B cell (primary cell): ENCODE results near the gene NXPH2. TPM values are rescaled to one million over a fixed set of nuclear protein-coding genes. Genes with fewer than 3 reads are reported as not detected.

Experiments
- ATAC-seq: fragments of 200-7000 bp; cut with Tn5 transposase; one replicate; pipeline ENCODE4 v1.10.0; 2021; ENCODE audit warnings: low read depth, mild to moderate bottlenecking, moderate number of reproducible peaks, moderate library complexity
- CTCF ChIA-PET: fragments of 350-600 bp; sonication (Branson Sonifier 250); formaldehyde crosslinking; loops from one replicate; lab custom pipeline; 2021; ENCODE audit warnings: antibody characterized with exemption, inconsistent platforms; lab: Charles Lee
- POLR2A ChIA-PET: fragments of 350-600 bp; sonication (Branson Sonifier 250); formaldehyde crosslinking; loops from one replicate; lab custom pipeline; 2021; ENCODE audit warnings: antibody characterized with exemption; lab: Charles Lee
- DNase-seq: peaks from one replicate; pipeline ENCODE4 v3.0.0; 2013
- H2AFZ ChIP-seq: 2 replicates; pipeline ENCODE4 v1.6.1; 2012; ENCODE audit warnings: mild to moderate bottlenecking, low read depth, low read length; ENCODE audit not compliant: insufficient read depth, poor library complexity, severe bottlenecking
- H3K27ac ChIP-seq, 2 donors: 1 replicate in 1 of 2; 2 replicates in 1 of 2; pipeline ENCODE4 v1.5.1; 2012 to 2013; ENCODE audit warnings: low read length in 2 of 2, mild to moderate bottlenecking in 2 of 2, moderate library complexity in 1 of 2
- H3K27me3 ChIP-seq, 4 experiments: fragments of 200-600 bp in 1 of 4; sonication (generic) in 1 of 4; replicated peaks in 1 of 4; 1 replicate in 2 of 4; 2 replicates in 2 of 4; pipeline versions ENCODE4 v1.6.1 to v1.7.0; 2013 to 2016; ENCODE audit warnings: low read length in 3 of 4, mild to moderate bottlenecking in 2 of 4, mixed read lengths in 1 of 4, moderate library complexity in 1 of 4; ENCODE audit not compliant: insufficient read depth in 4 of 4, control insufficient read depth in 3 of 4; ENCODE audit errors: control extremely low read depth in 1 of 4
- H3K36me3 ChIP-seq, 2 experiments: replicated peaks in 1 of 2; 1 replicate in 1 of 2; 2 replicates in 1 of 2; pipeline versions ENCODE4 v1.6.1 to v1.7.1; 2013; ENCODE audit warnings: low read length in 1 of 2; ENCODE audit not compliant: insufficient read depth in 2 of 2, control insufficient read depth in 1 of 2; ENCODE audit errors: control extremely low read depth in 1 of 2, extremely low read depth in 1 of 2
- H3K4me1 ChIP-seq, 2 donors: fragments of 200-600 bp in 1 of 2; sonication (generic) in 1 of 2; 1 replicate in 1 of 2; 2 replicates in 1 of 2; pipeline versions ENCODE4 v1.5.1 to v1.6.1; 2013 to 2017; ENCODE audit warnings: low read length in 2 of 2; ENCODE audit not compliant: control insufficient read depth in 2 of 2, insufficient read depth in 2 of 2
- H3K4me2 ChIP-seq: replicated peaks from 2 replicates; pipeline ENCODE3; 2012; ENCODE audit warnings: mild to moderate bottlenecking, low read depth, low read length; ENCODE audit not compliant: poor library complexity, severe bottlenecking
- H3K4me3 ChIP-seq, 5 experiments: fragments of 200-600 bp in 1 of 5; sonication (generic) in 1 of 5; 1 replicate in 3 of 5; 2 replicates in 2 of 5; pipeline versions ENCODE4 v1.5.1 to v1.7.0; 2011 to 2016; ENCODE audit warnings: low read length in 4 of 5, mild to moderate bottlenecking in 4 of 5, low read depth in 2 of 5, control low read depth in 1 of 5, moderate library complexity in 1 of 5; ENCODE audit not compliant: insufficient read depth in 1 of 5; ENCODE audit errors: control extremely low read depth in 1 of 5, extremely low read depth in 1 of 5
- H3K79me2 ChIP-seq: fragments of 200-600 bp; sonication (generic); one replicate; pipeline ENCODE4 v1.6.0; 2016; ENCODE audit warnings: low read length; ENCODE audit not compliant: control insufficient read depth, insufficient read depth
- H3K9ac ChIP-seq: fragments of 200-600 bp; sonication (generic); 2 replicates; pipeline ENCODE4 v1.6.1; 2017; ENCODE audit warnings: mild to moderate bottlenecking, low read length, moderate library complexity
- H3K9me3 ChIP-seq, 3 donors: one replicate each; pipeline versions ENCODE4 v1.6.1 to v1.7.1; 2013; ENCODE audit warnings: low read length in 2 of 3; ENCODE audit not compliant: control insufficient read depth in 2 of 3, insufficient read depth in 1 of 3; ENCODE audit errors: control extremely low read depth in 1 of 3
- H4K20me1 ChIP-seq: 2 replicates; pipeline ENCODE4 v1.6.0; 2012; ENCODE audit warnings: mild to moderate bottlenecking, low read length; ENCODE audit not compliant: insufficient read depth, control insufficient read depth, poor library complexity, severe bottlenecking
- H3K27ac Mint-ChIP-seq: one replicate; pipeline ENCODE4 v1.8.0; 2021; ENCODE audit warnings: mixed read lengths
- H3K27me3 Mint-ChIP-seq: one replicate; pipeline ENCODE4 v1.8.0; 2021; ENCODE audit warnings: mixed read lengths
- H3K4me1 Mint-ChIP-seq: one replicate; pipeline ENCODE4 v1.8.0; 2021; ENCODE audit warnings: mixed read lengths
- H3K4me3 Mint-ChIP-seq: one replicate; pipeline ENCODE4 v1.8.0; 2021; ENCODE audit warnings: mixed read lengths
- H3K9me3 Mint-ChIP-seq: one replicate; pipeline ENCODE4 v1.8.0; 2022; ENCODE audit warnings: mixed read lengths; ENCODE audit not compliant: insufficient read depth
- EZH2 ChIP-seq: IDR thresholded peaks from 2 replicates; pipeline ENCODE4 v1.6.1; 2012; ENCODE audit warnings: borderline replicate concordance, low read depth, mild to moderate bottlenecking, moderate library complexity, low read length; ENCODE audit not compliant: insufficient read depth, poor library complexity, severe bottlenecking
- WGBS: methylation state at CpG from one replicate; pipeline ENCODE4 v1.1.5; 2013; ENCODE audit warnings: missing lambda C conversion rate; ENCODE audit not compliant: insufficient coverage; 5-methylcytosine and 5-hydroxymethylcytosine counted together
- intact Hi-C: fragments of 100-400 bp; cut with micrococcal nuclease; formaldehyde crosslinking; loops from one replicate; pipeline ENCODE4 v1.10.0; 2022
- polyA plus RNA-seq: library from polyadenylated mRNA; depleted of rRNA; stranded (reverse); fragments of >200 nt; gene quantifications from 2 replicates; pipeline ENCODE4 v1.2.3, GENCODE V29; 2012
- total RNA-seq, 2 donors: library from RNA; stranded (reverse); fragments of 120-200 nt in 1 of 2; gene quantifications; 1 replicate in 1 of 2; 2 replicates in 1 of 2; pipeline versions ENCODE4 v1.2.3 to v1.2.4, GENCODE V29; 2013 to 2022
- TF ChIP-seq, protein P1 (sequence below): fragments of 200-600 bp; IDR thresholded peaks from one replicate; pipeline ENCODE4 v1.8.0; 2022; ENCODE audit warnings: antibody characterized with exemption, mild to moderate bottlenecking

Gene NXPH2
- total and polyA plus RNA-seq, 2 donors (not counting 1 experiment from before 2014, with no cell fraction given), result not detected

DNA sequence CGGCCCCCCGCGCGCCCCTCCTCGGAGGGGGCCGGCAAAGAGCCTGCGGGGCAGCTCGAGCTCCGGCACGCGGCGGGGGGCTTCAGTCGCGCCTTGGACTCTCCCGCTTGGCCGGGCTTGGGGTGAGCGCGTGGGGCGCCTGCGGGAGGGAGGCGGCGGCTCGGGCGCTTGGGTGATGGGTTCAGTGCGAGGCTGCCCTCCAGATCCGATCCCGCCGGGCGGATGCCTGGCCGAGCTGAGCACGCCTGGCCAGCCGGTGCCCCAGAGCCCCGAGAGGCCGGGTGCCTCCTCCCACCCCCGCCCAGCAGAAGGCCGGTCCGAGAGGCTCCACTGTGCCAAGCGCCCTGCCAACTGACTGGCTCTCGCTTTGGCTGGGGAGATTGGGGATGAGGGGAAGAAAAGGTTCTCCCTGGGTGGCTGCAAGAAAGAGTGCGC is 273 bp upstream of the NXPH2 start:
- H3K27me3 Mint-ChIP-seq, result peaks cover 49% of the 10 kb centered on the region
- Histone ChIP-seq H4K20me1 (no peaks in the 10 kb centered on the region), H3K9me3 (no peaks in the 10 kb centered on the region), H3K4me1 (no peaks in the 10 kb centered on the region), H3K79me2 (no peaks in the 10 kb centered on the region), H3K27me3 (peaks cover 0 to 23% (median 8%) of the 10 kb centered on the region in 4 experiments), H3K27ac (no peak overlapping the region), H3K4me3 (no peak overlapping the region), H3K4me2 (no peak overlapping the region), H3K36me3 (no peaks in the 10 kb centered on the region), H2AFZ (no peak overlapping the region), H3K9ac (no peak overlapping the region)
- 15% methylated on average over 40 of the region's 40 CpGs for WGBS
- DNase-seq (no peak), ATAC-seq (no peak)
- H3K4me3 Mint-ChIP-seq, result no peak overlapping the region
- TF ChIP-seq, protein P1, sequence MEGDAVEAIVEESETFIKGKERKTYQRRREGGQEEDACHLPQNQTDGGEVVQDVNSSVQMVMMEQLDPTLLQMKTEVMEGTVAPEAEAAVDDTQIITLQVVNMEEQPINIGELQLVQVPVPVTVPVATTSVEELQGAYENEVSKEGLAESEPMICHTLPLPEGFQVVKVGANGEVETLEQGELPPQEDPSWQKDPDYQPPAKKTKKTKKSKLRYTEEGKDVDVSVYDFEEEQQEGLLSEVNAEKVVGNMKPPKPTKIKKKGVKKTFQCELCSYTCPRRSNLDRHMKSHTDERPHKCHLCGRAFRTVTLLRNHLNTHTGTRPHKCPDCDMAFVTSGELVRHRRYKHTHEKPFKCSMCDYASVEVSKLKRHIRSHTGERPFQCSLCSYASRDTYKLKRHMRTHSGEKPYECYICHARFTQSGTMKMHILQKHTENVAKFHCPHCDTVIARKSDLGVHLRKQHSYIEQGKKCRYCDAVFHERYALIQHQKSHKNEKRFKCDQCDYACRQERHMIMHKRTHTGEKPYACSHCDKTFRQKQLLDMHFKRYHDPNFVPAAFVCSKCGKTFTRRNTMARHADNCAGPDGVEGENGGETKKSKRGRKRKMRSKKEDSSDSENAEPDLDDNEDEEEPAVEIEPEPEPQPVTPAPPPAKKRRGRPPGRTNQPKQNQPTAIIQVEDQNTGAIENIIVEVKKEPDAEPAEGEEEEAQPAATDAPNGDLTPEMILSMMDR, result no peak
- no peak for TF ChIP-seq EZH2
- H3K4me1 Mint-ChIP-seq, result peaks cover 6% of the 10 kb centered on the region
- H3K27ac Mint-ChIP-seq, result no peak overlapping the region
- H3K9me3 Mint-ChIP-seq, result no peaks in the 10 kb centered on the region
- ChIA-PET CTCF (no interaction called here), POLR2A (no interaction called here)
- intact Hi-C loops, result no loop called here

DNA sequence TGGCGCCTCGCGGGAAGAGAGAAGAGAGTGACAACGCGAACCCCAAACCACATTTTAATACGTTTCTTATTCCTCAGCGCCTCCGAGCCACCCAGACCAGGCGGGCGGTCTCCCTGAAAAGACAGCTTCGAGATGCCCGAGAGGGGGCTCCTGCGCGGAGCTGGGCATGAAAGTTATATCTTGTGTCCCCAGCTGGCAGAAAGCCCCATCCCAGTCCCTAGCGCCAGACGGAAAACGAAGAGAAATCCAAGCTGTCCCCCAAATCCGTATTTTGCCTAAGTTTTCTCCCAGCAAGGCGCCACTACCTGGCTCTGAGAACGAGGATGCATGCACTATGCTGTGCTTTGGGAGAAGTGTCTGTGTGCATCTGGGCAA is 797 bp downstream of the NXPH2 start:
- no peaks in the 10 kb centered on the region for H3K4me1 ChIP-seq
- Mint-ChIP-seq H3K4me3 (no peak overlapping the region), H3K9me3 (no peaks in the 10 kb centered on the region), H3K27me3 (peaks cover 46% of the 10 kb centered on the region), H3K27ac (no peak overlapping the region), H3K4me1 (peaks cover 6% of the 10 kb centered on the region)
- peaks cover 0 to 23% (median 8%) of the 10 kb centered on the region in 4 experiments for H3K27me3 ChIP-seq
- H3K4me2 ChIP-seq, result no peak overlapping the region
- no peaks in the 10 kb centered on the region for H3K36me3 ChIP-seq
- H3K27ac ChIP-seq, result no peak overlapping the region
- intact Hi-C loops, result no loop called here
- ATAC-seq (no peak), DNase-seq (no peak)
- CTCF ChIA-PET, result interaction anchor here (2.8 kb wide), 1 partner anchor 8 kb away, joined by 10 read pairs; no protein-coding TSS in a partner anchor
- no peaks in the 10 kb centered on the region for H3K9me3 ChIP-seq
- 3% methylated on average over 13 of the region's 20 CpGs for WGBS
- H3K9ac ChIP-seq, result no peak overlapping the region
- no peak overlapping the region for H3K4me3 ChIP-seq
- H4K20me1 ChIP-seq, result no peaks in the 10 kb centered on the region
- no peak for TF ChIP-seq EZH2
- TF ChIP-seq, protein P1, result no peak
- POLR2A ChIA-PET, result no interaction called here
- no peaks in the 10 kb centered on the region for H3K79me2 ChIP-seq
- no peak overlapping the region for H2AFZ ChIP-seq
